Glomerular endothelial cell (primary cell): ENCODE data around the gene ZNF660. TPM values are rescaled to one million over a fixed set of nuclear protein-coding genes. Genes with fewer than 3 reads are reported as not detected.

Source experiments
- DNase-seq: peaks from one replicate; pipeline ENCODE4 v3.0.0-alpha.2; 2011; ENCODE audit warnings: low read depth, low spot score; ENCODE audit errors: extremely low read depth
- total RNA-seq: library from RNA; depleted of rRNA; stranded (reverse); fragments of >200 nt; gene quantifications from 2 replicates; pipeline ENCODE4 v1.2.3, GENCODE V29; 2015

Gene ZNF660
- total RNA-seq, 1 donor from 2014 or later = 0.88 TPM

- DNase-seq = no peak
These were observed 44.0 kb downstream of the ZNF660 start for GRCh38 chr3:44628716-44629115.

DNA sequence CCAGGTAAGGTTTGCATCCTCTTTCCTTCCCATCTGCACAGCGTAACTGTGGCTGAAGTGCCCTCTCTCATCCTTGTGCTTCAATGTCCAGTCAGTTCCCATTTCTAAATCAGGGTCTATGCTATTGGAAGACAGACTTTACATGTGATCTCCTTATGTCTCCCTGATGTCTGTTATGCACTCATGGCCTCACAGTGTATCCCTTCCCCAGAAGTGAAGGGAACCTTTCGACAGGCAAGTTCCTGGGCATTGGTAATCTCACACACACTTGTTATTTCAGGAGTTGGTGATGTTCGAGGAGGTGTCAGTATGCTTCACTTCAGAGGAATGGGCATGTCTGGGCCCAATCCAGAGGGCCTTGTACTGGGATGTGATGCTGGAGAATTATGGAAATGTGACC lies 47.4 kb downstream of the ZNF660 start:
- no peak for DNase-seq

- DNase-seq = no peak
These were observed 57.6 kb downstream of the ZNF660 start for GRCh38 chr3:44642337-44642736.

DNA sequence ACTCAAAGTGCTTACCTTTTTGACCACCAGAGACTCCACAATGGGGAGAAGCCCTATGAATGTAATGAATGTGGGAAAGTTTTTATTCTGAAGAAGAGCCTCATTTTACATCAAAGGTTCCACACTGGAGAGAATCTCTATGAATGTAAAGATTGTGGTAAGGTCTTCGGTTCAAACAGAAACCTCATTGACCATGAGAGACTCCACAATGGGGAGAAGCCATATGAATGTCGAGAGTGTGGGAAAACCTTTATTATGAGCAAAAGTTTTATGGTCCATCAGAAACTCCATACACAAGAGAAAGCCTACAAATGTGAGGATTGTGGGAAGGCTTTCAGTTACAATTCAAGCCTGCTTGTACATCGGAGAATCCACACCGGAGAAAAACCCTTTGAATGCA lies 58.3 kb downstream of the ZNF660 start:
- no peak for DNase-seq

DNA sequence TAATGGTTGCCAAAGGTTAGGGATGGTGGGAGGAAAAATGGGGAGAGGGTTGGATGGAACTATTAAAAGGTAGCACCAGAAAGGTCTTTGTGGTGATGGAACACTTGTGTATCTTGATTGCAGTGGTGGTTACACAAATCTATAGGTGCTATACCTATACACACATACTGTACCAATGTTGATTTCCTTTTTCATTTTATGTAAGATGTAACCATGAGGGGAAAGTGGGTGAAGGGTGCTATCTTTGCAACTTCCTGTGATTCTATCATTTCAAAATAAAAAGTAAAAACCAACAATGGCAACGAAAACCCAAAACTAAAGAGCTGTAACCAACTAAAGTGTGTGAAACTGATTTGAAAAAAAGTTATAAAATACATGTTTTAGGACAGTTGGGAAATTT lies 63.0 kb downstream of the ZNF660 start:
- DNase-seq = no peak

GRCh38 chr3:44648564-44649229 lies 63.9 kb downstream of the ZNF660 start, which contains the start of gene ZNF35:
Gene ZNF35, plus strand, starts transcription at chr3:44648732. Its CDS starts 2,336 bp downstream, at chr3:44651068.
- peak; percentile 60 for DNase-seq

Other genes with a start within 250 kb of the ZNF660 start
- 25.8 and 41.0 TPM in 2 replicates for gene TCAIM, start 246.2 kb upstream of the ZNF660 start, total RNA-seq
- 5.1 and 8.9 TPM in 2 replicates for gene ZNF445, start 107.3 kb upstream of the ZNF660 start, total RNA-seq
- 1.2 and 1.9 TPM in 2 replicates for gene ZKSCAN7, start 29.8 kb upstream of the ZNF660 start, total RNA-seq
- gene ZNF197, start 40.1 kb downstream of the ZNF660 start, total RNA-seq = 10.4 and 11.1 TPM in 2 replicates
- gene ZNF35, start 63.8 kb downstream of the ZNF660 start, total RNA-seq = 11.6 and 12.0 TPM in 2 replicates
- gene ZNF502, start 127.7 kb downstream of the ZNF660 start, total RNA-seq = 2.6 and 3.2 TPM in 2 replicates
- 2.2 and 4.0 TPM in 2 replicates for gene ZNF501, start 144.7 kb downstream of the ZNF660 start, total RNA-seq
- gene KIAA1143, start 176.7 kb downstream of the ZNF660 start, total RNA-seq = 16.7 and 18.1 TPM in 2 replicates
- gene KIF15, start 176.8 kb downstream of the ZNF660 start, total RNA-seq = 0.92 and 3.7 TPM in 2 replicates